Astrocyte of the spinal cord (primary cell): ENCODE results near the gene IL13RA1.

Experiments
- DNase-seq: peaks from one replicate; pipeline ENCODE4 v3.0.0; 2011; ENCODE audit warnings: low read depth, low spot score
- H3K4me3 ChIP-seq: 2 replicates; pipeline ENCODE4 v1.5.1; 2011; ENCODE audit warnings: low read depth, mild to moderate bottlenecking, low read length, moderate library complexity
- CTCF ChIP-seq: IDR thresholded peaks from 2 replicates; pipeline ENCODE4 v1.5.1; 2012; ENCODE audit warnings: low read depth, mild to moderate bottlenecking, low read length, inconsistent platforms
- in situ Hi-C: cut with HindIII; loops from 2 replicates; pipeline ENCODE4 v1.10.0; 2017; ENCODE audit warnings: low sequenced_read_pairs

The IL13RA1 gene

DNA sequence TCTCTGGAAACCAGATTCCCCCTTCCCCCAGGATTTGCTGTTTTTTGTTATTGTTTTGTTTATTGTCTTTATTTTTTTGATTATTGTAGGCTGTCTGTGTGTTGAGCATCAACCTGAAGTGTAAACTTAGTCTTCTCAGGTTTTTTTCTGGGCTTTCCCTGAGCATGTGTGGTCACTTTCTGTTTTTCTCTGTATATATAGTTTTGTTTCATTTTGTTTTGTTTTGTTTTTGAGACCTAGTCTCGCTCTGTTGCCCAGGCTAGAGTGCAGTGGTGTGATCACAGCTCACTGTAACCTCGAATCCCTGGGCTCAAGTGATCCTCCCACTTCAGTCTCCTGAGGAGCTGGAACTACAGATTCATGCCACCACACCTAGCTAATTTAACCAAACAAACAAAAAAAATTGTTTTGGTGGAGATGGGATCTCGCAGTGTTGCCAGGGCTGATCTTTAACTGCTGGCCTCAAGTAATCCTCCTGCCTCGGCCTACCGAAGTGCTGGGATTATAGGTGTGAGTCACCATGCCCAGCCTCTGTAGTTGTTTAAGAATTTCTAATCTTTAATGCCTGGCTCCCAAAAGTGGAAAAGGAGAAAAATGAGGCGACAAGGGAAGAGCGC lies 9.1 kb downstream of the IL13RA1 start:
- H3K4me3 ChIP-seq = no peak overlapping the region
- in situ Hi-C loops = no loop called here
- no peak for DNase-seq
- TF ChIP-seq CTCF = no peak

- DNase-seq = no peak
- H3K4me3 ChIP-seq = no peak overlapping the region
- in situ Hi-C loops = no loop called here
- no peak for TF ChIP-seq CTCF
These were observed 12.2 kb downstream of the IL13RA1 start for GRCh38 chrX:118739577-118739976.

- TF ChIP-seq CTCF = no peak
- in situ Hi-C loops = no loop called here
- no peak overlapping the region for H3K4me3 ChIP-seq
- no peak for DNase-seq
These were observed 13.0 kb downstream of the IL13RA1 start for GRCh38 chrX:118740276-118740889.

DNA sequence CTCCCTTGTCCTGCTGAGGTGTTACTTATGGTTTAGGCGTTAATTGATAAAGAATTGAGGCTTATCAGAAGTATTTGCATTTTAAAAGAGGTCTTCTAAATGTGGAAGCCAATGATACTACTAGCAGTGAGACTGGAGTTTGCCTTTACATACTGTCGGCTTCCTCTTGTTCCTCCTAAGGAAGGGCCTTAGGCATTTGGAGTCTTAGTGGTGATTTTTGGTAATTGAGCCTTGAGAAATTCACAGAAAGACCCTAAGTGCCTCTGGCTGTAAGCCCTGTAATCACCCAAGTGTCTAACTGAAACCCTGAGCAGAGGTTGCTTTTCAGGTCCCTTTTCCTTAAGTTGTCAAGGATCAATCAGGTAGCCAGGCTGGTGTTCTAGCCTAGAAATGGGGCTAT lies 14.8 kb downstream of the IL13RA1 start:
- in situ Hi-C loops = no loop called here
- no peak for DNase-seq
- H3K4me3 ChIP-seq = no peak overlapping the region
- TF ChIP-seq CTCF = no peak

- DNase-seq = no peak
- TF ChIP-seq CTCF = no peak
- in situ Hi-C loops = no loop called here
- H3K4me3 ChIP-seq = no peak overlapping the region
These were observed 18.2 kb downstream of the IL13RA1 start for GRCh38 chrX:118745570-118745969.

DNA sequence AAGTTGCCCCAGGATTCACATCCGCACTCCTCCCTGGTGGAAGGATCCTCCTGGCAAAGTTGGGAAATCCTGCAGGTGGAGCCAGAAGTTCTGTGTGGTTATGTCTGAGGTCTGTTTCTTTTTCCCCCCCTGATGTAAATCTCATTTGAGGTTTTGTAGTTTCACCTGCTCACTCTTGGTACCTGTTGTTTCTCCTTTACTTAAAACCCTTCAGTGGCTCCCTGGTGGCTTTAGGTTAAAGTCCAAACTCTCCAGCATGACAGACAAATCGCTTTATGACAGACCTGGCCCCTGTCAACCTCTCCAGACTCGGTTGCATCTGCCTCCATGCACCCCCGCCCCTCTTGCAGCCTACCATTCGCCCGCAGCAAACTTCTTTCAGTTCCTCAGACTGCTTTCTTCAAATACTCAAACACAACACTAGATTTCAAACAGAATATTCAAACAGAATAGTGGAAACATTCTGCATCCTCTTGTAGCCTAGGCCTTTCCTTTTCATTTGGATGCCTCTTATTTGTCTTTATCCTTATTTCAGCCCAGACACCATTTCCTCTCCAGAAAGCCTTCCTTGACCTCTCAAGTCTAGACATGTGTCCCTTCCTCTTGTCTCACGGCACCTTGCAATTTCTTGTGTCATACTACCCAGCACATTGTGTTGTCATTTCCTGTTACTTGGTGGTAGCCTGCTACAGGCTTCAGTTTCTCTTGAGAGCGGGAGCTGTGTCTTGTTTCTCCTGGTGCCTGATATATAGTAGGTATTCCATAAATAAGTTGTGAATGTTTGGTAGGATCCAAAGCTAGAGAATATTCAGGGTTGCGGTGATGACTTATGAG lies 24.8 kb downstream of the IL13RA1 start:
- H3K4me3 ChIP-seq = no peak overlapping the region
- in situ Hi-C loops = no loop called here
- TF ChIP-seq CTCF = no peak
- DNase-seq = no peak
